Measurements from ENCODE around the gene MARCHF7. TPM values are rescaled to one million over a fixed set of nuclear protein-coding genes. Genes with fewer than 3 reads are reported as not detected.
A peak's percentile ranks its signal among the peaks of the same experiment; 100 is the strongest.
"Not testable (repeated sequence)": the region's sequence is repeated elsewhere in the genome, so short reads cannot be mapped to it uniquely, and the experiment has no call there.

The MARCHF7 gene
- total RNA-seq, 2 experiments from 2014 or later, result 81.5 to 82.4 TPM

DNA sequence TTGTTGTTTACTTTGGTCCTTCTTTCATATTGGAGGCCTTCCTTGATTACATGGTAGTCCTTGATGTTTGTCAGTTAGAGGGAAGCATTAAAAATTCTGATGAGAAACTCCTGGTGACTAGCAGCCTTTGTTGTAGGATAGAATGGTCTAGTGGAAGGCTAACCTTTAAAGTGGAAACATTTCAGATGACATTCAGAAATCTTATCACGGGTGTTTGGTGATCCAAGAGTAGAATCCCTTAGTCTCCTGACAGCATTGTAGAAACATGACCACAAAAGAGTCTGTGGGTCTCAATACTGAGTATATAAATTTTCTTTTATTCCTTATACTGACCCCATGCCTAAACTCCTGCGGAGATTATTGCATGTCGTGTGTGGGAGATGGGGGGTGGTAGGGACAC lies 13.4 kb downstream of the MARCHF7 start:
- CTCF ChIA-PET, result no interaction called here
- Mint-ChIP-seq H3K4me1 (ENCODE audit: low read depth) (peaks cover 69% of the 10 kb centered on the region), H3K4me3 (no peak overlapping the region), H3K27me3 (ENCODE audit: low read depth) (no peaks in the 10 kb centered on the region), H3K36me3 (ENCODE audit: low read depth) (peaks cover 37% of the 10 kb centered on the region), H3K27ac (peak overlapping the region; percentile 6), H3K9me3 (peaks cover 12% of the 10 kb centered on the region)
- intact Hi-C loops (cut with micrococcal nuclease), result no loop called here
- DNase-seq, result no peak

DNA sequence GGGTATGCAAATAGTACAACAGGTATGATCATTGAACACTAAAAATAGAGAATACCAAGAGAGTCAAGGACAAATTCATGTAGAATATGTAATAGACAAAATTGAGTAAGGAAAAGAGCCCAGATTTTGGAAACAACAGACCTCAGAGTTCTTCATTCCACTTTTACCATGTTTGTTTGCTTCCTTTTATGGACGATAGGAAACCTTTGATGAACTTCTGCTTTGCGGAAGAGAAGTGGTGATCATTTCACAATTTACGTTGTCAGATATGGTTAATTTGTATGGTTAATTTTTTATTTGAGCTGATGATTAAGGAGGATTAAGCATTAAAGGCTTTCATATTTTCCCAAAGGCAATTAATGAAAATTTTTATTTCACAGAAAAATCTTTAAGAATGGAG lies 16.3 kb downstream of the MARCHF7 start:
- Mint-ChIP-seq H3K36me3 (ENCODE audit: low read depth) (peaks cover 49% of the 10 kb centered on the region), H3K27me3 (ENCODE audit: low read depth) (no peaks in the 10 kb centered on the region), H3K27ac (no peak overlapping the region), H3K4me1 (ENCODE audit: low read depth) (peaks cover 46% of the 10 kb centered on the region), H3K4me3 (no peak overlapping the region), H3K9me3 (peaks cover 12% of the 10 kb centered on the region)
- no peak for DNase-seq
- CTCF ChIA-PET, result interaction anchor here (1.4 kb wide), 1 partner anchor 11 kb away, joined by 5 read pairs; no protein-coding TSS in a partner anchor
- intact Hi-C loops (cut with micrococcal nuclease), result no loop called here

DNA sequence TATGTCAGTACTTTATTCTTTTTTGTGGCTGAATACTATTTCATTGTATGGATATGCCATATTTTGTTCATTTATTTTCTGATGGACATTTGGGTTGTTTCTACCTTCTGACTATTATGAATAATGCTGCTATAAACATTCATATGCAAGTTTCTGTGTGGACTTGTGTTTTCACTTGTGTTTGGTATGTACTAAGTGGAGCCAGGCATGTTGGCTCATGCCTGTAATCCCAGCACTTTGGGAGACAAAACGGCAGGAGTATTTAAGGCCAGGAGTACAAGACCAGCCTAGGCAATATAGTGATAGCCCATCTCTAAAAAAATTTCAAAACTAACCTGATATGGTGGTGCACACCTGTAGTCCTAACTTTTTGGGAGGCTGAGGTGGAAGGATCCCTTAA lies 23.3 kb downstream of the MARCHF7 start:
- intact Hi-C loops (cut with micrococcal nuclease), result no loop called here
- no peaks in the 10 kb centered on the region for H3K9me3 Mint-ChIP-seq
- H3K4me3 Mint-ChIP-seq, result no peak overlapping the region
- peak overlapping the region; percentile 28 for H3K27ac Mint-ChIP-seq
- H3K4me1 Mint-ChIP-seq (ENCODE audit: low read depth), result peaks cover 33% of the 10 kb centered on the region
- peaks cover 48% of the 10 kb centered on the region for H3K36me3 Mint-ChIP-seq (ENCODE audit: low read depth)
- no peak for DNase-seq
- CTCF ChIA-PET, result interaction anchor here (1.5 kb wide), 1 partner anchor 20 kb away, joined by 3 read pairs; no protein-coding TSS in a partner anchor
- no peaks in the 10 kb centered on the region for H3K27me3 Mint-ChIP-seq (ENCODE audit: low read depth)

DNA sequence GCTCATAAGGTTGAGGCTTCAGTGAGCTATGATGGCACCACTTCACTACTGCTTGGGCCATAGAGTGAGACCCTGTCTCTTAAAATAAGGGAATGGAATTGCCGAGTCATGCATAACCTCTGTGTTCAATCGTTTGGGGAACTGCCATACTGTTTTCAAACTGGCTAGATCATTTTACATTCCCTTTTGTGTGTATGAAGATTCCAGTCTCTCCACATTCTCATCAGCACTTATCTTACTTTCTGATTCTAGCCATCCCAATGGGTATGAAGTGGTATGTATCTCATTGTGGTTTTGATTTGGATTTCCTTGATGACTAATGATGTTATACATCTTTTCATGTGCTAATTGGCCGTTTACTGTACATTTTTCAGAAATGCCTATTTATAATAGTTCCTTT lies 23.7 kb downstream of the MARCHF7 start:
- CTCF ChIA-PET, result no interaction called here
- peak overlapping the region; percentile 28 for H3K27ac Mint-ChIP-seq
- H3K9me3 Mint-ChIP-seq, result no peaks in the 10 kb centered on the region
- H3K36me3 Mint-ChIP-seq (ENCODE audit: low read depth), result peaks cover 45% of the 10 kb centered on the region
- peaks cover 34% of the 10 kb centered on the region for H3K4me1 Mint-ChIP-seq (ENCODE audit: low read depth)
- no peak overlapping the region for H3K4me3 Mint-ChIP-seq
- no peaks in the 10 kb centered on the region for H3K27me3 Mint-ChIP-seq (ENCODE audit: low read depth)
- intact Hi-C loops (cut with micrococcal nuclease), result no loop called here
- DNase-seq, result no peak

DNA sequence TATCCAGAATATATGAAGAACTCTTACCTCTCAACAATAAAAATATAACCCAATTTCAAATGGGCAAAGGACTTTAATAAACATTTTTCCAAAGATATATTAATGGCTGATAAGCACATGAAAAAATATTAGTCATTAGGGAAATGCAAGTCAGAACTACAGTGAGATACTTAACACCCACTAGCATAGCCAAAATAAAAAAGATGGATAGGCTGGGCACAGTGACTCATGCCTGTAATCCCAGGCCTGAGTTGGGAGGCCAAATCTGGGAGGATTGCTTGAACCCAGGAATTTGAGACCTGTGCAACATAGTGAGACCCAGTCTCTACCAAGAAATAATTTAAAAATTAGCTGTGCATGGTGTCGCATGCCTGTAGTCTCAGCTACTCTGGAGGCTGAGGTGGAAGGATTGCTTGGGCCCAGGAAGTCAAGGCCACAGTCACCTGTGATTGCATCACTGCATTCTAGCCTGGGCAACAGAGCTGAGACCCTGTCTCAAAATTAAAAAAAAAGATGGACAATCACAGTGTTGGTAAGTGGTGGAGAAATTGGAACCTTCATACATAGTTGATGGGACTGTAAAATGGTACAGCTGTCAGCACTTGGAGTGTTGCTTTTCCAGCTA lies 25.1 kb downstream of the MARCHF7 start:
- H3K4me1 Mint-ChIP-seq (ENCODE audit: low read depth), result peaks cover 34% of the 10 kb centered on the region
- H3K9me3 Mint-ChIP-seq, result no peaks in the 10 kb centered on the region
- no peak for DNase-seq
- intact Hi-C loops (cut with micrococcal nuclease), result no loop called here
- H3K27ac Mint-ChIP-seq, result no peak overlapping the region
- no peak overlapping the region for H3K4me3 Mint-ChIP-seq
- CTCF ChIA-PET, result no interaction called here
- no peaks in the 10 kb centered on the region for H3K27me3 Mint-ChIP-seq (ENCODE audit: low read depth)
- H3K36me3 Mint-ChIP-seq (ENCODE audit: low read depth), result peaks cover 45% of the 10 kb centered on the region

DNA sequence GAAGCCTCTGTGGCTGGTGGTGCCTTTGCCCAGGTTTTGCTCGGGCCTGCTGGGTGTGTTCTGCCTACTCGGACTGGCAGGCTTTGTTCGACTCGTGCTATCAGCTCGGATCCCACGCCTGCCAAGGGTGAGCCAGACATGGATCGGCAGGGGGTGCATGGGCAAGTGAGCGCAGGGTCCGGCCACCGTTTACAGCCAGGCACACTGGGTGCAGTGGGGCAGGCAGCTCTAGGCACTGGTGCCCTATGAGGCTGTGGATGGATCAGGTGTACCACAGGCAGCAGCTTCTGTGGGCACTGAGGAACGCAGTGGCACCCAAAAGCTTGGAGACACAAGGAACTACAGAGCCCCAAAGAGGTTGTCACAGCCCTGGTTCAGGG lies 25.6 kb downstream of the MARCHF7 start:
- no peaks in the 10 kb centered on the region for H3K9me3 Mint-ChIP-seq
- no peak overlapping the region for H3K27ac Mint-ChIP-seq
- CTCF ChIA-PET, result no interaction called here
- H3K27me3 Mint-ChIP-seq (ENCODE audit: low read depth), result no peaks in the 10 kb centered on the region
- peaks cover 49% of the 10 kb centered on the region for H3K36me3 Mint-ChIP-seq (ENCODE audit: low read depth)
- intact Hi-C loops (cut with micrococcal nuclease), result no loop called here
- H3K4me3 Mint-ChIP-seq, result no peak overlapping the region
- DNase-seq, result no peak
- H3K4me1 Mint-ChIP-seq (ENCODE audit: low read depth), result peaks cover 34% of the 10 kb centered on the region

DNA sequence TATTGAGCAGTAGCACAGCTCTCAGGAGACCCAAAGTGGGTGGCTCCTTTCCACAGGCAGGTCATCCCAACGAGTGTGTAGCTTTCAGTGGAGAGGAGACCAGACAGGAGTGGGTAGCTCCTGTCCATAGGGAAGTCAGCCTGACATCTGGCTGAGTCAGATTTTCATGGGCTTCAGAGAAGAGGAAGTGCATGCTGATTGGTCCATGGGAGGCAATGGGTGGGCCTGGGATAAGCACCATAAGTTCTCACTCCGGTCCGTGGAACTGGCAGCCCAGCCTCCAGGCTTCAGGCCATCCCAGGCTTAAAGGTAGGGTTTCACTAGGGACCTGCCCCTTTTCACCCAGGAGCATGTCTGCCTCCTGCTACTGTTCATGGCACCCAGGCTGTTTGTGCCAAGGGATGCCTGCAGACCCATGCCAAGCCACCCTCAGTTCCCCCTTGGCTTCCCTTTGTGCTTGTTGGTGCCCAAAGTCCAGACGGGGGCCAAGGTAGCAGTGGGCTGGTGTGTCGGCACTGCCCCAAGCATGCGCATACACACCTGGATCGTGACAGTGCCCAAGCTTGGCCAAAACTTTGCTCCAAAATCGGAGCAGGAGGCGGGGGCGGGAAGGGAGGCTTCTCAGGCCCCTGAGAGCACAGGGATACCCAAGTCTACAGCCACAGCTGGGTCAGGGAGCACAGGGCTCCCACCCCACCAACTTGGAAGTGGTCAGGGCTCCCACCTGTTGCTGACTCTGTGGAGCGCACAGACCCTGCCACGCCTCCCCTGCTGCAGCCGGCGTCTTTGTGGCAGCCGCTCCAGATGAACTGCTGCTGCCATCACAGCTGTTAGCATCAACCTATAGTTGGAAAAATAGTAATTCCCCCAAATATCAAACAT lies 26.4 kb downstream of the MARCHF7 start:
- Mint-ChIP-seq H3K27ac (no peak overlapping the region), H3K4me3 (no peak overlapping the region), H3K4me1 (ENCODE audit: low read depth) (peaks cover 31% of the 10 kb centered on the region), H3K36me3 (ENCODE audit: low read depth) (peaks cover 48% of the 10 kb centered on the region), H3K27me3 (ENCODE audit: low read depth) (no peaks in the 10 kb centered on the region), H3K9me3 (no peaks in the 10 kb centered on the region)
- intact Hi-C loops (cut with micrococcal nuclease), result no loop called here
- no peak for DNase-seq
- CTCF ChIA-PET, result no interaction called here

DNA sequence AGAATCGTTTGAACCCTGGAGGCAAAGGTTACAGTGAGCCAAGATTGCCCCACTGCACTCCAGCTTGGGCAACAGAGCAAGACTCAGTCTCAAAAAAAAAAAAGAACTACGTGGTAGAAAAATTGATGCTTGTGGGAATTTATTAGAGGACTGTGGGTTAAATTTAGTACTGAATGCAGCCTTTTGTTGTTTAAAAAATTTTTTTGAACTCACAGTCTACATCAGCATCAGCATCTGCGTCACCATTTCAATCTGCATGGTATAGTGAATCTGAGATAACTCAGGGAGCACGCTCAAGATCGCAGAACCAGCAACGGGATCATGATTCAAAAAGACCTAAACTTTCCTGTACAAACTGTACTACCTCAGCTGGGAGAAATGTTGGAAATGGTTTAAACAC lies 30.5 kb downstream of the MARCHF7 start:
- H3K27me3 Mint-ChIP-seq (ENCODE audit: low read depth), result no peaks in the 10 kb centered on the region
- no peak overlapping the region for H3K4me3 Mint-ChIP-seq
- CTCF ChIA-PET, result interaction anchor here (1.0 kb wide), 1 partner anchor 8 kb away, joined by 3 read pairs; no protein-coding TSS in a partner anchor
- H3K27ac Mint-ChIP-seq, result no peak overlapping the region
- intact Hi-C loops (cut with micrococcal nuclease), result no loop called here
- H3K4me1 Mint-ChIP-seq (ENCODE audit: low read depth), result peaks cover 17% of the 10 kb centered on the region
- H3K9me3 Mint-ChIP-seq, result no peaks in the 10 kb centered on the region
- DNase-seq, result no peak
- H3K36me3 Mint-ChIP-seq (ENCODE audit: low read depth), result peaks cover 43% of the 10 kb centered on the region

DNA sequence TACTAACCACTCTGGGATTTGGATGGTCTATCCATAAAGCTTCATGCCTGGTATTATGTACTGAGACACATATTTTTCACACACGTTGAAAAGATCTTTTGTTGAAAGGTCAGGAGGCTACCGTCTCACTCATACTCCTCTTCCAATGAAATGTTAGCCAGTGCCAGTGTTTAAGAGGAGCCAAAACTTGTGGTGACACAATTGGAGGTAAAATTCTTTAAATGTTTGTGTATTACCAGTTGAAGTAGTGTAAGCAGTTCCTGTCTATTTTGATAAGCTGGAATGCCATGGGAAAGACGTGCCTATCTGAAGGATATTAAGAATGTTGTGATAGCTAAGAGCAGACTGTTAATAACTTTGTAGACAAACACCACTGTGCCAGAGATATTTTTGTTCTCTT lies 32.1 kb downstream of the MARCHF7 start:
- no peaks in the 10 kb centered on the region for H3K27me3 Mint-ChIP-seq (ENCODE audit: low read depth)
- no peak overlapping the region for H3K27ac Mint-ChIP-seq
- intact Hi-C loops (cut with micrococcal nuclease), result no loop called here
- peaks cover 17% of the 10 kb centered on the region for H3K4me1 Mint-ChIP-seq (ENCODE audit: low read depth)
- CTCF ChIA-PET, result interaction anchor here (0.6 kb wide), 1 partner anchor 1294 kb away, joined by 3 read pairs; no protein-coding TSS in a partner anchor
- DNase-seq, result no peak
- H3K4me3 Mint-ChIP-seq, result no peak overlapping the region
- H3K9me3 Mint-ChIP-seq, result no peaks in the 10 kb centered on the region
- peaks cover 46% of the 10 kb centered on the region for H3K36me3 Mint-ChIP-seq (ENCODE audit: low read depth)

DNA sequence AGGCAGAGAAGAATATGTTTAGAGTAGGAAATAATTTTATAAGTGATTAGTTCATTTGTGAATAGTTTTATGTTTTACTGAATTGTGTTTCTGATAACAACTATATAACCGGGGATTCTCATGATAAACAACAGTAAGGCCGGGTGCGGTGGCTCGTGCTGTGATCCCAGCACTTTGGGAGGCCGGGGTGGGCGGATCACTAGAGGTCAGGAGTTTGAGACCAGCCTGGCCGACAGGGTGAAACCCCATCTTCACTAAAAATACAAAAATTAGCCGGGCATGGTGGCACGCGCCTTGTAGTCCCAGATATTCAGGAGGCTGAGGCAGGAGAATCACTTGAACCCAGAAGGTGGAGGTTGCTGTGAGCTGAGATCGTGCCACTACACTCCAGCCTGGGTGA lies 32.9 kb downstream of the MARCHF7 start:
- peaks cover 11% of the 10 kb centered on the region for H3K4me1 Mint-ChIP-seq (ENCODE audit: low read depth)

DNA sequence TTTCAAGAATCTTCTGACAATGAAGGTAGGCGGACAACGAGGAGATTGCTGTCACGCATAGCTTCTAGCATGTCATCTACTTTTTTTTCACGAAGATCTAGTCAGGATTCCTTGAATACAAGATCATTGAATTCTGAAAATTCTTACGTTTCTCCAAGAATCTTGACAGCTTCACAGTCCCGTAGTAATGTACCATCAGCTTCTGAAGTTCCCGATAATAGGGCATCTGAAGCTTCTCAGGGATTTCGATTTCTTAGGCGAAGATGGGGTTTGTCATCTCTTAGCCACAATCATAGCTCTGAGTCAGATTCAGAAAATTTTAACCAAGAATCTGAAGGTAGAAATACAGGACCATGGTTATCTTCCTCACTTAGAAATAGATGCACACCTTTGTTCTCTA lies 35.8 kb downstream of the MARCHF7 start:
- Mint-ChIP-seq H3K4me3 (no peak overlapping the region), H3K4me1 (ENCODE audit: low read depth) (peaks cover 22% of the 10 kb centered on the region)
- CTCF ChIA-PET, result interaction anchor here (0.7 kb wide), 1 partner anchor 16 kb away, joined by 3 read pairs; no protein-coding TSS in a partner anchor

More for the DNA sequence above, 32.9 kb downstream of the MARCHF7 start:
- H3K27ac Mint-ChIP-seq; H3K9me3 Mint-ChIP-seq; H3K27me3 Mint-ChIP-seq (ENCODE audit: low read depth); intact Hi-C loops (cut with micrococcal nuclease); CTCF ChIA-PET; DNase-seq; H3K4me3 Mint-ChIP-seq: not testable (repeated sequence)
- peaks cover 43% of the 10 kb centered on the region for H3K36me3 Mint-ChIP-seq (ENCODE audit: low read depth)

DNA sequence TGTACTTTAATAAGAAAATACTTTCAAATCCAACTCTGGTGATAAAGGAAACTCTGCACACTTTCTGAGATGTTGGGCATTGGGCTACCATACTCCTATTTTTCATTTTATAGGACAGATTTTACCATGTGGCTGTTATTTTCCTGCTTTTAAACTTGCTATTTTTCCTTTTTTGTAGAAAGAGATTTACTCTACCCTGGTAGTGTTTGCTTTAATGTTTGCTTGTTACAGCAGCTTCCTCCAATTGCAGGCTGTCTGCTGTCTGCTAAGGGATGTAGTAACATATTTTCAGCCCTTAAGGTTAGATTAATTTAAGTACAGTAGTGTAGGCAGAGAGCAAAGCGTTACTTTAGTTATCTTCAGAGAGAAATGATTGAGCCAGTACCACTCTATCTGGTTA lies 38.6 kb downstream of the MARCHF7 start:
- intact Hi-C loops (cut with micrococcal nuclease), result no loop called here
- peaks cover 20% of the 10 kb centered on the region for H3K4me1 Mint-ChIP-seq (ENCODE audit: low read depth)
- H3K4me3 Mint-ChIP-seq, result no peak overlapping the region
- DNase-seq, result no peak
- CTCF ChIA-PET, result no interaction called here
- H3K36me3 Mint-ChIP-seq (ENCODE audit: low read depth), result peaks cover 35% of the 10 kb centered on the region
- no peaks in the 10 kb centered on the region for H3K27me3 Mint-ChIP-seq (ENCODE audit: low read depth)
- H3K9me3 Mint-ChIP-seq, result no peaks in the 10 kb centered on the region
- peak overlapping the region; percentile 59 for H3K27ac Mint-ChIP-seq

More for the DNA sequence above, 35.8 kb downstream of the MARCHF7 start:
- H3K27ac Mint-ChIP-seq, result no peak overlapping the region
- H3K9me3 Mint-ChIP-seq, result no peaks in the 10 kb centered on the region
- H3K27me3 Mint-ChIP-seq (ENCODE audit: low read depth), result no peaks in the 10 kb centered on the region
- intact Hi-C loops (cut with micrococcal nuclease), result no loop called here
- no peak for DNase-seq
- peaks cover 48% of the 10 kb centered on the region for H3K36me3 Mint-ChIP-seq (ENCODE audit: low read depth)
